MM.1S (cell line): ENCODE data around the gene POU2F2.

Experiments
- EZH2 ChIP-seq: fragments of 300-600 bp; sonication (generic); optimal IDR thresholded peaks from 2 replicates; pipeline ENCODE3; 2017; ENCODE audit warnings: low read depth, mild to moderate bottlenecking, antibody characterized with exemption, low read length, mixed read lengths
- TF ChIP-seq, protein P1 (sequence below): fragments of 300-600 bp; sonication (generic); IDR thresholded peaks from 2 replicates; pipeline ENCODE4 v1.5.1; 2016; ENCODE audit warnings: antibody characterized with exemption, low read length, mixed read lengths

DNA sequence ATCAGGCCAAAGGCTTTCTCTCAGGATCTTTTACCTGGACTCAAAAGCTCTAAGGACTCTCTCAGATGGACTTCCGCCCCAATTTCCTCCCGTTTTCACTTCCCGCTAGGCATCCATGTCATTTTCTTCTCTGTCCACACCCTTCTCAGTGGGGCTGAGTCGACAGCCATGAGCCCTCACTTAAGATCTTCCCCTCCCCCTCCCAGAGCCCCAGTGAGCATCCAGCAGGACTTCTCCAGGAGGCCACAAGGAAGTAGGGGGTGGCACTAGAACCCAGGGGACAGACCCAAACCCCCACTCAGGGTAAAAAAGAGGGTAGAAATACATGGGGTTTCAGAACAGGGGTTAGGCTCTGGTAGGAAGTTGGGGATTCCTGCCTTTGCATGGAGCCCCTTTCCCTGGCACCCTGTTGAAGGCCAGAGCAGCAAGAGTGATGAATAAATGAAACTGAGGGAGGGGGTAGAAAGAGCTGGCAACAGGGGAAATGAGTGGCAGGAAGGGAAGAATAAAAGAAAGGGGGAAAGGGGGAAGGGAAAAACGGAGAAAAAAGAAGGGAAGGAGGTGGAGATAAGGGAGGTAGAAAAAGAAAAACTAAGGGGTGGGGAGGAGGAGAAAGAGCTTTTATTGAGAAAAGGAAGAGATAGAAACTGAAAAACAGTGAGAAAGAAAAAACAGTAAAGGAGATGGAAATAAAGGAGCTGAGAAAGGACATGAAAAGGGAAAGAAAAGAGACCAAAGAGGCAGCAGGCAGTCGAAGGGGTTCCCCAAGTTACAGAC, 42.9 kb upstream of the POU2F2 start:
- TF ChIP-seq, protein P1, sequence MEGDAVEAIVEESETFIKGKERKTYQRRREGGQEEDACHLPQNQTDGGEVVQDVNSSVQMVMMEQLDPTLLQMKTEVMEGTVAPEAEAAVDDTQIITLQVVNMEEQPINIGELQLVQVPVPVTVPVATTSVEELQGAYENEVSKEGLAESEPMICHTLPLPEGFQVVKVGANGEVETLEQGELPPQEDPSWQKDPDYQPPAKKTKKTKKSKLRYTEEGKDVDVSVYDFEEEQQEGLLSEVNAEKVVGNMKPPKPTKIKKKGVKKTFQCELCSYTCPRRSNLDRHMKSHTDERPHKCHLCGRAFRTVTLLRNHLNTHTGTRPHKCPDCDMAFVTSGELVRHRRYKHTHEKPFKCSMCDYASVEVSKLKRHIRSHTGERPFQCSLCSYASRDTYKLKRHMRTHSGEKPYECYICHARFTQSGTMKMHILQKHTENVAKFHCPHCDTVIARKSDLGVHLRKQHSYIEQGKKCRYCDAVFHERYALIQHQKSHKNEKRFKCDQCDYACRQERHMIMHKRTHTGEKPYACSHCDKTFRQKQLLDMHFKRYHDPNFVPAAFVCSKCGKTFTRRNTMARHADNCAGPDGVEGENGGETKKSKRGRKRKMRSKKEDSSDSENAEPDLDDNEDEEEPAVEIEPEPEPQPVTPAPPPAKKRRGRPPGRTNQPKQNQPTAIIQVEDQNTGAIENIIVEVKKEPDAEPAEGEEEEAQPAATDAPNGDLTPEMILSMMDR = no peak
- no peak for TF ChIP-seq EZH2
